SK-N-MC (cell line): ENCODE data around the gene NGRN.

Experiments
- EZH2 ChIP-seq: fragments of 200-600 bp; sonication (generic); IDR thresholded peaks from one replicate; pipeline ENCODE4 v1.6.1; 2017; ENCODE audit warnings: antibody characterized with exemption
- POLR2AphosphoS5 ChIP-seq: IDR thresholded peaks from 2 replicates; pipeline ENCODE4 v1.6.1; 2012; ENCODE audit warnings: mild to moderate bottlenecking, low read depth, low read length, borderline replicate concordance

GRCh38 chr15:90248789-90249202 is 16.7 kb upstream of the NGRN start:
- TF ChIP-seq EZH2 (no peak), POLR2AphosphoS5 (no peak)
